NT2/D1 (cell line): Measurements from ENCODE around the gene C14orf93.

Experiments used
- YY1 ChIP-seq: IDR thresholded peaks from 2 replicates; pipeline ENCODE4 v1.6.1; 2011; ENCODE audit not compliant: insufficient read length, insufficient read depth
- ZNF274 ChIP-seq: IDR thresholded peaks from 2 replicates; pipeline ENCODE4 v1.6.1; 2011; ENCODE audit warnings: mild to moderate bottlenecking, low read depth, low read length

- no peak for TF ChIP-seq YY1
- no peak for TF ChIP-seq ZNF274
These were observed 48.9 kb upstream of the C14orf93 start for GRCh38 chr14:23058654-23059504.
